Cardiac muscle cell (in vitro differentiated cells and primary cell): Measurements from ENCODE around the gene DLST. TPM values are rescaled to one million over a fixed set of nuclear protein-coding genes. Genes with fewer than 3 reads are reported as not detected.

Source experiments
- DNase-seq, 2 donors: peaks; one replicate each; pipeline versions ENCODE4 v3.0.0 to v3.0.0-alpha.2; 2010 to 2017; ENCODE audit warnings: low read depth in 1 of 2, low spot score in 1 of 2
- H3K27ac ChIP-seq: fragments of 200-600 bp; sonication (generic); 2 replicates; pipeline ENCODE4 v1.5.1; 2016
- H3K27me3 ChIP-seq: fragments of 200-600 bp; sonication (generic); 2 replicates; pipeline ENCODE4 v1.6.0; 2016; ENCODE audit warnings: control low read depth
- H3K36me3 ChIP-seq: fragments of 200-600 bp; sonication (generic); 2 replicates; pipeline ENCODE4 v1.5.1; 2016; ENCODE audit warnings: control low read depth
- H3K4me1 ChIP-seq: fragments of 200-600 bp; sonication (generic); 2 replicates; pipeline ENCODE4 v1.8.1; 2017; ENCODE audit warnings: low read depth, mild to moderate bottlenecking, mixed run types
- H3K4me3 ChIP-seq: fragments of 200-600 bp; sonication (generic); 2 replicates; pipeline ENCODE4 v1.5.1; 2016; ENCODE audit warnings: mild to moderate bottlenecking
- H3K9me3 ChIP-seq: fragments of 200-600 bp; sonication (generic); 2 replicates; pipeline ENCODE4 v1.5.1; 2017; ENCODE audit warnings: low read depth, mild to moderate bottlenecking, control low read depth
- CTCF ChIP-seq: IDR thresholded peaks from 2 replicates; pipeline ENCODE4 v1.5.1; 2012; ENCODE audit warnings: low read depth, mild to moderate bottlenecking, low read length
- polyA plus RNA-seq: library from polyadenylated mRNA; unstranded; fragments of >200 nt; fragmentation: Nextera tagmentation; extraction: Ambion mirVana; gene quantifications from 2 replicates; pipeline ENCODE4 v1.2.1, GENCODE V29; 2016
- total RNA-seq: library from RNA; depleted of rRNA; stranded (reverse); fragments of >200 nt; gene quantifications from 2 replicates; pipeline ENCODE4 v1.2.3, GENCODE V29; 2016

The DLST gene
- total and polyA plus RNA-seq, 2 experiments from 2014 or later, result 10.0 to 63.7 TPM

GRCh38 chr14:74934476-74935359 lies 53.0 kb downstream of the DLST start:
- Histone ChIP-seq H3K27ac (peak overlapping the region; percentile 52), H3K4me3 (no peak overlapping the region)
- DNase-seq, result peak; percentile 43 to 59

GRCh38 chr14:74935360-74935680 lies 53.6 kb downstream of the DLST start:
- no peaks in the 10 kb centered on the region for H3K36me3 ChIP-seq
- no peaks in the 10 kb centered on the region for H3K27me3 ChIP-seq
- H3K9me3 ChIP-seq, result no peaks in the 10 kb centered on the region
- TF ChIP-seq CTCF, result no peak
- no peak overlapping the region for H3K4me3 ChIP-seq
- peak overlapping the region; percentile 52 for H3K27ac ChIP-seq
- peaks cover 16% of the 10 kb centered on the region for H3K4me1 ChIP-seq
- DNase-seq, result peak in 1 of 2 donors; percentile 17

More at GRCh38 chr14:74934476-74935359, 53.0 kb downstream of the DLST start:
- Histone ChIP-seq H3K4me1 (peaks cover 16% of the 10 kb centered on the region), H3K27me3 (no peaks in the 10 kb centered on the region), H3K9me3 (no peaks in the 10 kb centered on the region), H3K36me3 (no peaks in the 10 kb centered on the region)
- no peak for TF ChIP-seq CTCF

GRCh38 chr14:74936151-74936550 lies 54.4 kb downstream of the DLST start:
- Histone ChIP-seq H3K9me3 (no peaks in the 10 kb centered on the region), H3K36me3 (no peaks in the 10 kb centered on the region), H3K4me3 (no peak overlapping the region), H3K4me1 (peaks cover 18% of the 10 kb centered on the region), H3K27me3 (no peaks in the 10 kb centered on the region), H3K27ac (no peak overlapping the region)
- DNase-seq, result no peak
- no peak for TF ChIP-seq CTCF

GRCh38 chr14:74936731-74937130 lies 55.0 kb downstream of the DLST start:
- no peak for TF ChIP-seq CTCF
- peaks cover 24% of the 10 kb centered on the region for H3K4me1 ChIP-seq
- no peak overlapping the region for H3K27ac ChIP-seq
- no peaks in the 10 kb centered on the region for H3K27me3 ChIP-seq
- no peak overlapping the region for H3K4me3 ChIP-seq
- no peaks in the 10 kb centered on the region for H3K36me3 ChIP-seq
- no peaks in the 10 kb centered on the region for H3K9me3 ChIP-seq
- DNase-seq, result no peak

GRCh38 chr14:74937171-74937570 lies 55.5 kb downstream of the DLST start:
- Histone ChIP-seq H3K4me1 (peaks cover 28% of the 10 kb centered on the region), H3K9me3 (no peaks in the 10 kb centered on the region), H3K27me3 (no peaks in the 10 kb centered on the region), H3K36me3 (no peaks in the 10 kb centered on the region), H3K4me3 (no peak overlapping the region), H3K27ac (no peak overlapping the region)
- no peak for TF ChIP-seq CTCF
- no peak for DNase-seq
